NCI-H2171 (cell line): ENCODE measurements around the gene DMAC2L.
"Not testable (repeated sequence)": the region's sequence is repeated elsewhere in the genome, so short reads cannot be mapped to it uniquely, and the experiment has no call there.

Experiments used
- DNase-seq: peaks from one replicate; lab custom pipeline; 2025; lab: John Stamatoyannopoulos, UW

DMAC2L gene

GRCh38 chr14:50311972-50312733, at the start of gene DMAC2L, which contains the start of gene L2HGDH:
TSS of gene DMAC2L (plus strand) at chr14:50312324. CDS start at chr14:50321488, 9,164 bp downstream.
TSS of gene L2HGDH (minus strand) at chr14:50312229. CDS start at chr14:50312150, 79 bp downstream.
- DNase-seq: peak; percentile 98

GRCh38 chr14:50262865-50263264, 49.3 kb upstream of the DMAC2L start:
- no peak for DNase-seq

- peak; percentile 8 for DNase-seq
Observed at GRCh38 chr14:50263321-50263720, 48.8 kb upstream of the DMAC2L start.

GRCh38 chr14:50265029-50265428, 47.1 kb upstream of the DMAC2L start:
- no peak for DNase-seq

- DNase-seq: no peak
Observed at GRCh38 chr14:50270932-50271331, 41.2 kb upstream of the DMAC2L start.

GRCh38 chr14:50272498-50272897, 39.6 kb upstream of the DMAC2L start:
- DNase-seq: no peak

- no peak for DNase-seq
Observed at GRCh38 chr14:50285861-50286260, 26.3 kb upstream of the DMAC2L start.

GRCh38 chr14:50288146-50288545, 24.0 kb upstream of the DMAC2L start:
- DNase-seq: no peak

- no peak for DNase-seq
Observed at GRCh38 chr14:50290306-50290705, 21.8 kb upstream of the DMAC2L start.

- DNase-seq: no peak
Observed at GRCh38 chr14:50299585-50299984, 12.5 kb upstream of the DMAC2L start.

- no peak for DNase-seq
Observed at GRCh38 chr14:50301914-50302313, 10.2 kb upstream of the DMAC2L start.

- peak; percentile 20 for DNase-seq
Observed at GRCh38 chr14:50303744-50304471, 8.2 kb upstream of the DMAC2L start.

GRCh38 chr14:50308363-50308915, 3.7 kb upstream of the DMAC2L start:
- DNase-seq: no peak

- no peak for DNase-seq
Observed at GRCh38 chr14:50310445-50310844, 1.7 kb upstream of the DMAC2L start.

GRCh38 chr14:50311337-50311971, 670 bp upstream of the DMAC2L start:
- no peak for DNase-seq

- peak; percentile 54 for DNase-seq
Observed at GRCh38 chr14:50312734-50313054, 570 bp downstream of the DMAC2L start.

- DNase-seq: not testable (repeated sequence)
Observed at GRCh38 chr14:50314098-50314497, 2.0 kb downstream of the DMAC2L start.

- DNase-seq: peak; percentile 48
Observed at GRCh38 chr14:50318031-50318626, 6.0 kb downstream of the DMAC2L start.

- DNase-seq: no peak
Observed at GRCh38 chr14:50319293-50319692, 7.2 kb downstream of the DMAC2L start.

GRCh38 chr14:50319721-50320120, 7.6 kb downstream of the DMAC2L start:
- no peak for DNase-seq

- DNase-seq: no peak
Observed at GRCh38 chr14:50320283-50320682, 8.2 kb downstream of the DMAC2L start.

GRCh38 chr14:50321009-50321660, 9.0 kb downstream of the DMAC2L start:
- peak; percentile 72 for DNase-seq
